Epithelial cell of proximal tubule (primary cell): Measurements from ENCODE around the gene DPH3. TPM values are rescaled to one million over a fixed set of nuclear protein-coding genes. Genes with fewer than 3 reads are reported as not detected.
A peak's percentile ranks its signal among the peaks of the same experiment; 100 is the strongest.

Experiments
- DNase-seq: peaks from one replicate; pipeline ENCODE4 v3.0.0-alpha.2; 2011; ENCODE audit warnings: low read depth
- H3K4me3 ChIP-seq: 2 replicates; pipeline ENCODE4 v1.5.1; 2011; ENCODE audit warnings: low read depth, mild to moderate bottlenecking, low read length
- CTCF ChIP-seq: conservative IDR thresholded peaks from 2 replicates; pipeline ENCODE4 v1.5.1; 2012; ENCODE audit warnings: low read depth, mild to moderate bottlenecking, low read length
- total RNA-seq: library from RNA; depleted of rRNA; stranded (reverse); fragments of >200 nt; gene quantifications from 2 replicates; pipeline ENCODE4 v1.2.3, GENCODE V29; 2015

Gene DPH3
- total RNA-seq, 1 donor from 2014 or later = 12.6 TPM

- H3K4me3 ChIP-seq = peak overlapping the region; percentile 96
- no peak for TF ChIP-seq CTCF
- DNase-seq = no peak
Observed at GRCh38 chr3:16266714-16267113, 2.0 kb upstream of the DPH3 start.

- no peak for TF ChIP-seq CTCF
- no peak for DNase-seq
- H3K4me3 ChIP-seq = peak overlapping the region; percentile 96
Observed at GRCh38 chr3:16265455-16265786, 678 bp upstream of the DPH3 start.

GRCh38 chr3:16264174-16264707 is 502 bp downstream of the DPH3 start:
- DNase-seq = no peak
- H3K4me3 ChIP-seq = peak overlapping the region; percentile 96
- no peak for TF ChIP-seq CTCF

GRCh38 chr3:16262174-16262573 is 2.6 kb downstream of the DPH3 start:
- no peak for TF ChIP-seq CTCF
- DNase-seq = no peak
- H3K4me3 ChIP-seq = no peak overlapping the region

GRCh38 chr3:16260046-16260445 is 4.7 kb downstream of the DPH3 start:
- no peak for TF ChIP-seq CTCF
- DNase-seq = no peak
- no peak overlapping the region for H3K4me3 ChIP-seq

- TF ChIP-seq CTCF = no peak
- H3K4me3 ChIP-seq = no peak overlapping the region
- no peak for DNase-seq
Observed at GRCh38 chr3:16258866-16259265, 5.9 kb downstream of the DPH3 start.

GRCh38 chr3:16258177-16258576 is 6.6 kb downstream of the DPH3 start:
- no peak overlapping the region for H3K4me3 ChIP-seq
- no peak for TF ChIP-seq CTCF
- no peak for DNase-seq
